Measurements from ENCODE around the gene STK32C.

STK32C gene

GRCh38 chr10:132307823-132308586, at the start of gene STK32C:
Gene STK32C, minus strand, starts transcription at chr10:132307950. Its CDS starts 117 bp downstream, at chr10:132307833.
- peak; percentile 81 to 82 for ATAC-seq

GRCh38 chr10:132356621-132357195, 49.0 kb upstream of the STK32C start:
- ATAC-seq = no peak

GRCh38 chr10:132355754-132356153, 48.0 kb upstream of the STK32C start:
- no peak for ATAC-seq

- no peak for ATAC-seq
Measured at GRCh38 chr10:132355297-132355696, 47.5 kb upstream of the STK32C start.

- no peak for ATAC-seq
Measured at GRCh38 chr10:132354356-132355094, 46.8 kb upstream of the STK32C start.

DNA sequence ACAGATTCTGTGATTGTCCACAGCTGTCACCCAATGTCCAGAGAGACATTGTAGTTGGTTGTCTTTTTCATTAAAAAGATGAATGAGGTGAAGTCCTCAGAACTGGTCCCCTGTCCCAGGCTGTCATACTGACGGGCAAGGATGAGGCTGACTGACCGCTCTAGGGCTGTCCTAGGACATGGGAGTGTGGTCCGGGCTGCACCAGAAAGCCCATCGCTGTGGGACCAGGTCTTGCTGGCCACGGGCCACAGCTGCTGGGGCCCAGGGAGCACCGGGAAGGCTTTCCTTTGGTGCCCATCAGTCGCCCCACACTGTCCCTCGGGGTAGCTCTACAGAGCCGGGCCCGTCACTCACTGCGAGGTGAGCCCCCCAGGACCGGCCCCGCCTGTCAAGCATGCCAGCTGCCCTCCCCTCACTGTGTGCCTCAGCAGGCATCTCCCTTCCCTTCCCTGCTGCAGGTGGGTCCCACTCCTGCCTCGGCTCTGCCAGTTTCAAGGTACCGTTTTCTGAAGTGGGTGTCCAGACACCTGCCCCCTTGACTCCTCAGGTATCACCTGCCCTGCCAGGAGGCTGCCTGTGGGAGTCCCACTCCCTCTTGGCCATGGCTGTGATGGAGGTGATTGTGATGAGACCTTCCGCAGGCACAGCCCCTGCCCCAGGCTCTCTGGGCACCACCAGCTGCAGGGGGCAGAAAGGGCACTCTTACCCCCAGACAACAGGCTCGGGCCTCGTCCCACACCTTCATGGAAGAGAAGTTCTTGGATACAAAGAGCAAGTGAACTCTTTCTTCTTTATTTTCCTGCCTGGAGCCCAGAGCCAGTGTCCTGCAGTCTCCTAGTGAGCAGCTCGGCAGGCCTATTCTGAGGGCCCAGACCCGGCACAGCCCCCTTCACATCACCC, 46.0 kb upstream of the STK32C start:
- ATAC-seq = no peak

DNA sequence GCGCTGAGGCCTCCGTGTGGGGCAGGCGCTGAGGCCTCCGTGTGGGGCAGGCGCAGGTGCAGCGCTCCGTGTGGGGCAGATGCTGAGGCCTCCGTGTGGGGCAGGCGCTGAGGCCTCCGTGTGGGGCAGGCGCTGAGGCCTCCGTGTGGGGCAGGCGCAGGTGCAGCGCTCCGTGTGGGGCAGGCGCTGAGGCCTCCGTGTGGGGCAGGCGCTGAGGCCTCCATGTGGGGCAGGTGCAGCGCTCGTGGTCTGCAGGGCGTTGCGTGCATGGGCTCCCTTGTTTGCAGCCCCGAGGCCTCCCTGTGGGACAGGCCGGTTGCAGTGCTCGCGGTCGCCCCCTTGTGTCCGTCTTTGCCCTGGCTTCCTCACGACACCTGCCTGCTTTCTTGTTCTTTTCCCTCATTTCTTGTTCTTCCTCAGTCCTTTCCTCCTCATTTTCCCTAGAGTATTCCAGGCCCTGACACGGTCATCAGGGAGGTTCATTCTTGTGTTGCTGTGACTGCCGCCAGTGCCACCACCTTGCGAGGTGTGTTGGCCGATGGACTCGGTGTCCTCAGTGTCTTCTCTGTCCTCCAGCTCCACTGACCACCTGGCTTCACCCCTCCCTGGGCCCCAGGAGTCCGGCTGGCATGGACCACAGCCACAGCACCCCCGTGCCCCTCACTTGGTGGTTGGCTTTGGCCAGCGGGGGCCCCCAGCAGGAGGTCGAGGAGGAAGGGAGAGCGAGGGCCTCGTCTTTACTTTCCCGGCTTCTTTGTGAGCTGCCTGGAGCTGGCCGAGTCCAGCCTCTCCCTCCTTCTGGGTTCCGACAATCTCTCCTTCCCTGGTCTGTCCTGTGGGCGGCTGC, 44.9 kb upstream of the STK32C start:
- peak; percentile 60 to 63 for ATAC-seq

DNA sequence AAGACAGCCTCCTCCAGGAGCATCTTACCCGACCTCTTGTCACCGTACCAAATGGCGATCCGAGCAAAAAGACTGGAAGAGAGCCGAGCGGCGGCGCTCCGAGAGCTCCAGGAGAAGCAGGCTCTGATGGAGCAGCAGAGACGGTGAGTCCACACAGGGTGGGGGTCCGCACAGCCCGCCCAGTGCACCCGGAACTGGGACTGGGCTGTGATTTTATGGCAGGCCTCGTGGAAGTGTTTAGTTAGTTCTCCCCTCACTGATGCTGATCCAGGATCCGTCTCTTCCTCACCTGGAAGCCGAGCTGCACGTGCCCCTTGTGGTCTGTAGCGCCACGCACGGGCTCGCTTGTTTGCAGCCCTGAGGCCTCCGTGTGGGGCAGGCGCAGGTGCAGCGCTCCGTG, 43.9 kb upstream of the STK32C start:
- no peak for ATAC-seq

DNA sequence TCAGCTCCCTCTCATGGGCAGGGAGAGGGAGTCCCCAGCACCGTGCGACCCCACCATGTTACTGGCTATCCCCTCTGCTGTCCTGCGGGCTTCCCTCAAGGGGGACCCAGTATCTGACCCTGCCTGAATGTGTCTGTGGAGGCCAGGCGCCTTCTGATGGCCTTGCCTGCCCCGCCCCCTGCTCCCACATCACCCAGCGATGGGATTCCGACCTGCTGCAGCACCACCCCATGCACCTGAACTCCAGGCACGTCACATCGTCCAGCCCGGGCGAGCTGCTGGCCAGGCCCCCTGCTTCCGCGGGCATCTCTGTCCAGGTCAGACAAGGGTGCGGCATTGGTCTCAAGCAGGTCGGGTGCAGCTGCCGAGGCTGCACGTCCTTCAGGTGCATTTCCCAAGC, 43.2 kb upstream of the STK32C start:
- no peak for ATAC-seq

GRCh38 chr10:132350391-132350790, 42.6 kb upstream of the STK32C start:
- ATAC-seq = no peak

DNA sequence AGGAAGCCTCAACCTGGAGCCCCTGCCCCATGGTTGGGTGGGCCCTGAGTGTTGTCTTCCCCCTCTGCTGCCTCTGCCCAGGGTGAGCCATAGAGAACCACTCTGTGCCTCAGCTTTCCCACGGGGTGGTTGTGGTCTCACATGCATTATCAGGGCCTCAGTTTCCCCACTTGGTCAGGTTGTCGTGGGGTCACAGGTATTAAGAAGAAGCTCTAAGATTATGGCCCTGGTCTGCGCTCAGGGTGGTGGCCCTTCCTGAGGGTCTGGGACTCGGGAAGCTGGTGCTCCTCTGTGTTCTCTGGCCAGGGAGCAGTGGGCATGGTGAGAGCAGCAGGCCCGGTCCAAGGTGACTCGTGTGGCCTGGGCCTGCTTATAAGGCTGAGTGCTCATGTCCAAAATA, 42.0 kb upstream of the STK32C start:
- ATAC-seq = no peak

GRCh38 chr10:132347931-132348267, 40.1 kb upstream of the STK32C start:
- no peak for ATAC-seq

- ATAC-seq = no peak
Measured at GRCh38 chr10:132347211-132347930, 39.6 kb upstream of the STK32C start.

DNA sequence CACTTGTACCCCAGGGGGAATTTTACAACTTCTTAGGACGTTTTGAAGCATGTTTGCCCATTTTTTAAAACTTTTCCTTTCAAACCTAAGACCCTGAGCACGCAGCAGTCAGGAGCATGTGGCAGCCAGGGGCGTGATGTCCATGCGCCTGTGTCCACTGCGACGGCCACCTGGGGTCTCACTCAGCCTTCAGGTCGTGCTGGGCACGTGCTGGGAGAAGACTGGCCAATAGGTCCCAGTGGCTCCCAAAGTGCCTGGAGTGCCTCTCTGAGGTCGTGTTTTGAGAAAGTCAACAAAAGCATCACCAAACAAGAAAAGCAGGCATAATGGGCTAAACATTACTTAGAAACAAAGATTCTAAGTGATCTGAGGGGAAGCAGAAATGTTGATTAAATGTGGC, 39.1 kb upstream of the STK32C start:
- no peak for ATAC-seq

GRCh38 chr10:132345345-132345744, 37.6 kb upstream of the STK32C start:
- ATAC-seq = no peak

DNA sequence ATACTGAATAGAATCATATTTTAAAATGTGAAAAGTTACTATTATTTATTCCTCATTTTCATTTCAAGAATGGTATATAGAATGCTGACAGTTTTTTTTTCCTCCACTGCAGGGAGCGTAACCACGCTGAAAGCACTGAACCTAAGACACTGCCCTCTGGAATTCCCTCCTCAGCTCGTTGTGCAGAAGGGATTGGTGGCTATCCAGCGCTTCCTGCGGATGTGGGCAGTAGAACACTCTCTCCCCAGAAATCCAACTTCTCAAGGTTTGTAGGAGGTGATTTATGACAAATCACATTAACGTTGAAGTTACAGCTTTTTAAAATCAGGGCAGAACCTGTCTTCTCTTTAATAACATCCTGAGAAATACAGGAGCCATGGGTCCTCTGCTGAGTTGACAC, 36.6 kb upstream of the STK32C start:
- no peak for ATAC-seq

DNA sequence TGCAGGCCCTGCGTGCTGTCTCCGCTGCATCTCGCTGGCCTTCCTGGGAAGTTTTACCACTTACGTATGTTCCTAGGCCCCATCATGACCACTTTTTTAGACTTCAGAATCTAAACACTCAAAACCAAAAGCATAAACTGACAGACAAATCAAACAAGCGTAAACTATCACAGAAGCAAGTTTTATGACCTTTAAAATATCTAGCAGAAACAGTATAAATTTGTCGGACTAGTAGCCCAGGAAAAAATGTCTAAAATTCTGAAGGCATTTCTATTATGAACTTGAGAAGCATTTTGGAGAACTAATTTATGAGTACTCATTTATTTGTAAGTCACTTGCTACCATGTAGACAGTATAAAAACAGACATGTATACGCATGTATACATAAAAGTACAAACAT, 34.8 kb upstream of the STK32C start:
- no peak for ATAC-seq

- no peak for ATAC-seq
Measured at GRCh38 chr10:132341781-132342180, 34.0 kb upstream of the STK32C start.

GRCh38 chr10:132341017-132341416, 33.3 kb upstream of the STK32C start:
- ATAC-seq = no peak

GRCh38 chr10:132339276-132339675, 31.5 kb upstream of the STK32C start:
- no peak for ATAC-seq

DNA sequence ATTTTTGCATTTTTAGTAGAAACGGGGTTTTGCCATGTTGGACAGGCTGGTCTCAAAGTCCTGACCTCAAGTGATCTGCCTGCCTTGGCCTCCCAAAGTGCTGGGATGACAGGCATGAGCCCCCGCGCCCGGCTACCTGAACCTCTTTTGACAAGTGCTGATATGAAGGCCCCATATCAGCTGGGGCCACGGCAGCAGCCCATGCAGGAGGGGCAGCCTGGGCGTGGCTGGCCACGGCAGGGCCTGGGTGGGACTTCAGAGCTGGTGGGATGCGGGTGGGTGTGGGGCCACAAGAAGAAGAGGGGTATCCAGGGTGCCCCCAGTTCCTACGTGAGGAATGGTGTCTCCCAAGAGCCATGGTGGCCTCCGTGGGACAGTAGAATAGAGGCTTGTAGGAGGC, 31.1 kb upstream of the STK32C start:
- ATAC-seq = no peak
